ENCODE data around the gene STXBP4. TPM values are rescaled to one million over a fixed set of nuclear protein-coding genes. Genes with fewer than 3 reads are reported as not detected.

The STXBP4 gene
- total and polyA plus RNA-seq, 2 donors (not counting 3 experiments of a cell fraction or from before 2014, with no cell fraction given) = 1.9 to 12.9 TPM

DNA sequence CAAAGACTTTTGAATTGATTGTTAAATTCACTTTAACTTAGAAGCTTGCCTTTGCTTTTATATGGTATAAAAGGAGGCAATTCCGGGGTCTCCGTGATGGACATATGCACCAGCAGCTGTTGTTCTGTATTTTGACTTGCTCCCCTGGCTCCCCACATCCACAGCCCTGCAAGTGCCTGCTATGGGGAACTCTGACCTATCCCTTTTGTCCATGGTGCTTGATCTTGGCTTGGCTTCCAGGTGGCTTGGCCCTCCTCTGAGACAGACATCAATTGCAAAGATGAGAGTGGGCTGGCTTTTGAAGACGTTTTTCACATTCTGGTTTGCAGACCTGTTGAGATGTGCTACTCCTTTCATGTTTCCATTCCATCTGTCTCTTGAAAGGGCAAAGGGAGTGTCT, 41.0 kb upstream of the STXBP4 start:
- dilution Hi-C loops (cut with MboI; ENCODE audit: extremely low pct_ligation_motif_present, low sequenced_read_pairs) = no loop called here

GRCh38 chr17:54932711-54933110, 35.9 kb upstream of the STXBP4 start:
- no peak overlapping the region for H2AFZ ChIP-seq (ENCODE audit: low read depth, low read length)
- TF ChIP-seq CTCF (IDR thresholded peaks at IDR 0.05; ENCODE audit: extremely low read depth in 1 of 2, insufficient read depth in 1 of 2, low read depth in 1 of 2, low read length in 2 of 2) (no peak), MYC (IDR thresholded peaks at IDR 0.05; ENCODE audit: low read depth, low read length) (no peak), FOS (IDR thresholded peaks at IDR 0.05; ENCODE audit: borderline replicate concordance, insufficient read depth, low read length) (no peak), MAX (IDR thresholded peaks at IDR 0.05; ENCODE audit: insufficient read depth, insufficient read length) (no peak), POLR2A (IDR thresholded peaks at IDR 0.05; ENCODE audit: low read depth, low read length) (no peak), EZH2 (IDR thresholded peaks at IDR 0.05; ENCODE audit: borderline replicate concordance, low read depth, low read length, severe bottlenecking) (no peak), GATA2 (IDR thresholded peaks at IDR 0.05; ENCODE audit: insufficient read depth, insufficient read length, low read depth, low read length) (no peak), JUN (IDR thresholded peaks at IDR 0.05; ENCODE audit: borderline replicate concordance, insufficient read depth, insufficient read length, low read depth) (no peak), POLR2AphosphoS5 (IDR thresholded peaks at IDR 0.05; ENCODE audit: insufficient read depth, low read depth, low read length) (no peak)
- no peak overlapping the region for H3K4me3 ChIP-seq (replicated peaks in 1 of 3; ENCODE audit: insufficient read depth in 1 of 3, low read depth in 1 of 3, low read length in 3 of 3)
- CTCF ChIA-PET = no interaction called here
- intact Hi-C loops (cut with micrococcal nuclease) (no loop called here), dilution Hi-C loops (cut with MboI; ENCODE audit: extremely low pct_ligation_motif_present, low sequenced_read_pairs) (no loop called here)
- FAIRE-seq = no peak
- no peaks in the 10 kb centered on the region for H3K4me1 ChIP-seq (ENCODE audit: control insufficient read depth, extremely low read depth, insufficient read depth, low read length)
- H3K4me2 ChIP-seq (ENCODE audit: insufficient read depth, low read length) = no peak overlapping the region
- DNase-seq (ENCODE audit: low read depth, low spot score) = no peak
- no peaks in the 10 kb centered on the region for H3K36me3 ChIP-seq (ENCODE audit: control insufficient read depth in 2 of 2, extremely low read depth in 1 of 2, insufficient read depth in 2 of 2, low read length in 2 of 2)
- H3K79me2 ChIP-seq (ENCODE audit: control insufficient read depth, insufficient read depth, low read length) = no peaks in the 10 kb centered on the region
- no peak overlapping the region for H3K9ac ChIP-seq (replicated peaks; ENCODE audit: extremely low read depth, insufficient read depth, low read length)
- no peaks in the 10 kb centered on the region for H4K20me1 ChIP-seq (replicated peaks; ENCODE audit: control insufficient read depth, extremely low read depth, insufficient read depth, low read length)
- no peak overlapping the region for H3K27ac ChIP-seq (ENCODE audit: insufficient read depth, low read depth, low read length)
- POLR2A ChIA-PET = no interaction called here
- H3K9me3 ChIP-seq (replicated peaks; ENCODE audit: control insufficient read depth, insufficient read depth, low read length) = no peaks in the 10 kb centered on the region
- H3K9me1 ChIP-seq (replicated peaks; ENCODE audit: control insufficient read depth, extremely low read depth, insufficient read depth, low read length) = no peaks in the 10 kb centered on the region
- BruUV-seq (replicated peaks) = no TSS peak
- no peaks in the 10 kb centered on the region for H3K27me3 ChIP-seq (ENCODE audit: control insufficient read depth in 2 of 2, insufficient read depth in 2 of 2, low read length in 2 of 2)

More for the DNA sequence above, 41.0 kb upstream of the STXBP4 start:
- intact Hi-C loops (cut with micrococcal nuclease) = no loop called here
- no TSS peak for BruUV-seq (replicated peaks)
- H3K79me2 ChIP-seq (ENCODE audit: control insufficient read depth, insufficient read depth, low read length) = no peaks in the 10 kb centered on the region
- ChIA-PET POLR2A (no interaction called here), CTCF (no interaction called here)
- H4K20me1 ChIP-seq (replicated peaks; ENCODE audit: control insufficient read depth, extremely low read depth, insufficient read depth, low read length) = no peaks in the 10 kb centered on the region
- H3K27ac ChIP-seq (ENCODE audit: insufficient read depth, low read depth, low read length) = no peak overlapping the region
- H2AFZ ChIP-seq (ENCODE audit: low read depth, low read length) = no peak overlapping the region
- H3K4me2 ChIP-seq (ENCODE audit: insufficient read depth, low read length) = no peak overlapping the region
- FAIRE-seq (no peak), DNase-seq (ENCODE audit: low read depth, low spot score) (no peak)
- TF ChIP-seq POLR2AphosphoS5 (IDR thresholded peaks at IDR 0.05; ENCODE audit: insufficient read depth, low read depth, low read length) = no peak
- no peak for TF ChIP-seq JUN (IDR thresholded peaks at IDR 0.05; ENCODE audit: borderline replicate concordance, insufficient read depth, insufficient read length, low read depth)
- TF ChIP-seq MAX (IDR thresholded peaks at IDR 0.05; ENCODE audit: insufficient read depth, insufficient read length) = no peak
- TF ChIP-seq GATA2 (IDR thresholded peaks at IDR 0.05; ENCODE audit: insufficient read depth, insufficient read length, low read depth, low read length) = no peak
- H3K9ac ChIP-seq (replicated peaks; ENCODE audit: extremely low read depth, insufficient read depth, low read length) = no peak overlapping the region
- no peak overlapping the region for H3K4me3 ChIP-seq (replicated peaks in 1 of 3; ENCODE audit: insufficient read depth in 1 of 3, low read depth in 1 of 3, low read length in 3 of 3)
- no peaks in the 10 kb centered on the region for H3K4me1 ChIP-seq (ENCODE audit: control insufficient read depth, extremely low read depth, insufficient read depth, low read length)
- no peaks in the 10 kb centered on the region for H3K9me1 ChIP-seq (replicated peaks; ENCODE audit: control insufficient read depth, extremely low read depth, insufficient read depth, low read length)
- H3K27me3 ChIP-seq (ENCODE audit: control insufficient read depth in 2 of 2, insufficient read depth in 2 of 2, low read length in 2 of 2) = no peaks in the 10 kb centered on the region
- H3K36me3 ChIP-seq (ENCODE audit: control insufficient read depth in 2 of 2, extremely low read depth in 1 of 2, insufficient read depth in 2 of 2, low read length in 2 of 2) = no peaks in the 10 kb centered on the region
- H3K9me3 ChIP-seq (replicated peaks; ENCODE audit: control insufficient read depth, insufficient read depth, low read length) = no peaks in the 10 kb centered on the region
